GM12878 (cell line): ENCODE data around the gene RRAS.

ENCODE experiments used
- ATF3 ChIP-seq: IDR thresholded peaks from 2 replicates; pipeline ENCODE4 v1.6.1; 2011; ENCODE audit warnings: low read depth, mild to moderate bottlenecking, low read length, moderate library complexity, borderline replicate concordance; ENCODE audit errors: extremely low read depth
- CTCF ChIP-seq, 3 experiments: IDR thresholded peaks in 2 of 3; conservative IDR thresholded peaks in 1 of 3; 2 replicates each; pipeline ENCODE4 v1.5.1; 2011; ENCODE audit warnings: low read depth in 3 of 3, low read length in 3 of 3, mild to moderate bottlenecking in 3 of 3, control low read depth in 2 of 3, moderate library complexity in 2 of 3, inconsistent platforms in 1 of 3, mixed read lengths in 1 of 3; ENCODE audit not compliant: control insufficient read depth in 2 of 3, insufficient read depth in 1 of 3; ENCODE audit errors: extremely low read depth in 1 of 3
- HDAC6 ChIP-seq: fragments of 200-600 bp; sonication (generic); IDR thresholded peaks from one replicate; pipeline ENCODE4 v1.8.0; 2017; ENCODE audit warnings: antibody characterized with exemption; ENCODE audit not compliant: unreplicated experiment
- KDM1A ChIP-seq: fragments of 200-600 bp; sonication (generic); IDR thresholded peaks from 2 replicates; pipeline ENCODE4 v1.6.1; 2016; ENCODE audit warnings: borderline replicate concordance
- POLR2A ChIP-seq: IDR thresholded peaks from 2 replicates; pipeline ENCODE4 v1.6.1; 2011; ENCODE audit warnings: low read depth, mild to moderate bottlenecking, low read length
- POLR2AphosphoS5 ChIP-seq: IDR thresholded peaks from 2 replicates; pipeline ENCODE4 v1.6.1; 2011; ENCODE audit warnings: mild to moderate bottlenecking, low read length, inconsistent platforms
- RAD51 ChIP-seq: fragments of 450-650 bp; IDR thresholded peaks from 2 replicates; pipeline ENCODE4 v1.6.1; 2016; ENCODE audit warnings: moderate library complexity, mild to moderate bottlenecking, inconsistent platforms
- RB1 ChIP-seq: fragments of 450-650 bp; formaldehyde crosslinking; IDR thresholded peaks from 2 replicates; pipeline ENCODE4 v1.6.1; 2017; ENCODE audit warnings: mild to moderate bottlenecking, borderline replicate concordance
- SRF ChIP-seq, 2 experiments: IDR thresholded peaks; 2 replicates each; pipeline ENCODE4 v1.6.1; 2011; ENCODE audit warnings: low read depth in 2 of 2, low read length in 2 of 2, mild to moderate bottlenecking in 1 of 2, moderate library complexity in 1 of 2
- TBL1XR1 ChIP-seq: IDR thresholded peaks from 2 replicates; pipeline ENCODE4 v1.6.1; 2012; ENCODE audit warnings: low read depth, low read length, improper control_type of control experiment
- TCF3 ChIP-seq: IDR thresholded peaks from 2 replicates; pipeline ENCODE4 v1.6.1; 2012; ENCODE audit warnings: low read depth, mild to moderate bottlenecking, low read length, borderline replicate concordance; ENCODE audit not compliant: insufficient read depth
- USF2 ChIP-seq: IDR thresholded peaks from 2 replicates; pipeline ENCODE4 v1.6.1; 2011; ENCODE audit warnings: low read depth, low read length, improper control_type of control experiment, borderline replicate concordance
- YY1 ChIP-seq: IDR thresholded peaks from 2 replicates; pipeline ENCODE4 v1.6.1; 2011; ENCODE audit warnings: low read depth, mild to moderate bottlenecking, low read length
- ZNF274 ChIP-seq: IDR thresholded peaks from one replicate; pipeline ENCODE4 v1.8.0; 2011; ENCODE audit not compliant: insufficient read length, insufficient read depth

GRCh38 chr19:49653466-49653806 lies 13.5 kb upstream of the RRAS start:
- TF ChIP-seq RB1 (no peak), POLR2A (no peak; the same call in 1 of the 2 replicates), TBL1XR1 (no peak), ZNF274 (no peak), KDM1A (no peak), HDAC6 (no peak), YY1 (no peak), SRF (IDR thresholded peaks at IDR 0.05; ENCODE audit: low read depth in 2 of 2, low read length in 2 of 2) (no peak), CTCF (IDR thresholded peaks at IDR 0.05 in 2 of 3, conservative IDR thresholded peaks at IDR 0.05 in 1 of 3; ENCODE audit: control insufficient read depth in 2 of 3, extremely low read depth in 1 of 3, insufficient read depth in 1 of 3, low read depth in 3 of 3, low read length in 3 of 3) (no peak), USF2 (no peak), POLR2AphosphoS5 (no peak), TCF3 (no peak), ATF3 (no peak), RAD51 (no peak)
